HG02610 (cell line): ENCODE measurements around the gene WWC1.
"Not testable (repeated sequence)": the region's sequence is repeated elsewhere in the genome, so short reads cannot be mapped to it uniquely, and the experiment has no call there.

ENCODE experiments used
- ATAC-seq: cut with Tn5 transposase; IDR thresholded peaks from one replicate; pipeline ENCODE4 v1.9.1; 2021; ENCODE audit warnings: mild to moderate bottlenecking, moderate library complexity; ENCODE audit not compliant: unreplicated experiment

The WWC1 gene

DNA sequence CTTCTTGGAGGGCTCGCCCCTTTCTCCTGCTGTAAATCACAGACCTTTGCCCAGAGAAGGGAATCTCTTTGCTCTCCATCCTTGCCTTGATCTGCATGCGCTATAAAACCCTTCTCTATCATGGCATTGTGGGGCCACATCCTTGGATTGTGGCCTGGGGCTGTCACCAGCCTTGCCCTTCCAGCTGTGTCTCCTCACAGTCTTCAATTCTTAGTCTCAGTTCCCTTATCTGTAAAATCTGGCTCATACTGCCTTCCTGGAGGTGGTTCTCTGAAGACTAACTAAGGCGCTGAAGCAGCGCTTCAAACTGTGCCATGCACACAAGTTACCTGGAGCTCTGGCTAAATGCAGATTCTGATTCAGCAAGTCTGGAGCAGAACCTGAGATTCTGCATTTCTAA is 141.5 kb downstream of the WWC1 start:
- ATAC-seq = no peak

DNA sequence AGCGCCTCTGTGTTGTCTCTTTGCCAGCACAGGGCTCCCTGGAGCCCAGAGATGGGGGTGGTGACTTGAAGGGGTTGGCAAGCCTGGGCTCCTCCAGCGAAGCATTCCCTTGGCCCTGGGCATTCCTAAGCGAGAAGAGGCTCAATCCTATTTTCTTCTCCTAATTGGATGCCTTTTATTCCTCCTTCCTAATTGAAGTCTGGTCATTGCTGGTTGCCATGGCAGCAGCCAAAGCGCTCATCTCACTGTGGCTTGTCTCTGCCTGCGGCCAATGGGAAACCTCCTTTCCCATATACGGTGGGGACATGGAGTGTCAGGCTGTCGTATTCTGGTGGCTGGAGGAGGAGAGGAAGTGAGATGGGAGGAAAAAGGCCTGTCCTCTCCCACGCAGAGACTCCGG is 142.6 kb downstream of the WWC1 start:
- no peak for ATAC-seq

DNA sequence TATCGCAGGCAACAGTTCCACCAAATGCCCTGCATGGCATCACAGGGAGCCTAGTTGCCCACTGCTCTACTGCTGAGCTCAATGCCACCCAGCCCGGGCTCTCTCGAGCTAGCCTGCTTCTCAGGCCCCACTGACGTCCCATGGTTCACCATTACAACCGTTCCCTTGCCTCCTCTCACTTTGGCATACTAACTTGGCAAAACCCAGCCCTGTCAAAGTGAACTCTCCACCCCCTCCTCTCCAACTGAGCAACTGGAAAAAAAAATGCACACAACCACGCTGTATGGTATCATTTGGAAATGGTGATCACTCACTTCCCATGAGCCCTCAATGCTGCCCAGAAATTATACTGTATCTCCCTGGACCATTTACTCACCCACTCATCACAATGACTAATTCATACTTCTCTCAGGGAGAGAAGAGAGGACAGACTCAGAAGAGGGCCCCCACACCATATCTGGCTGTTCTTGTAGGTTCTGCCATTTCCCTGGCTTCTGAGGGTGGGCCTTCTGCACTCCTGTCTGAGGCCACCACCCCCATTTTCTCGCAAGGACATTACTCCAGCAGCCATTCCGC is 143.4 kb downstream of the WWC1 start:
- ATAC-seq = no peak

DNA sequence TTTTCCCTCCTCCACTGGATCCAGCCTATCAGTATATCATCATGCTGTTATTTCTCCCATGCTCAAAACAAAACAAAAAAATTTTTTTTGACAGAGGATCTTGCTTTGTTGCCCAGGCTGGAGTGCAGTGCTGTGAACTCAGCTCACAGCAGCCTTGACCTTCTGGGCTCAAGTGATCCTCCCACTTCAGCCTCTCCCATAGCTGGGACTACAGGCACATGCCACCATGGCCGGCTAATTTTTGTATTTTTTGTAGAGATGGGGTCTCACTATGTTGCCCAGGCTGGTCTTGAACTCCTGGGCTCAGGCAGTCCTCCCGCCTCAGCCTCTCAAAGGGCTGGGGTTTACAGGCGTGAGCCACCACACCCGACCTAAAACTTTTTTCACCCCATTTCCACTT is 143.9 kb downstream of the WWC1 start:
- not testable (repeated sequence) for ATAC-seq

DNA sequence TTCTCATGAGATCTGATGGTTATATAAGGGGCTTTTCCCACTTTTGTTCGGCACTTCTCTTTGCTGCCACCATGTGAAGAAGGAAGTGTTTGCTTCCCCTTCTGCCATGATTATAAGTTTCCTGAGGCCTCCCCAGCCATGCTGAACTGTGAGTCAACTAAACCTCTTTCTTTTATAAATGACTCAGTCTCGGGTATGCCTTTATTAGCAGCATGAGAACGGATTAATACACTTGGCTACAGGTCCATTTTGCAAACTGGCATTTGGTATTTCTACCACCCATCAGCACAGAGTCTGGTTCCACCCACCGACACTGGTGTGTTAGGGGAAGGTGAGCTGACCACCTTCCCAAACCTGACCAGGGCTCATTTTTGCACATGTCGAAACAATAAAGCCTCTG is 146.9 kb downstream of the WWC1 start:
- no peak for ATAC-seq

DNA sequence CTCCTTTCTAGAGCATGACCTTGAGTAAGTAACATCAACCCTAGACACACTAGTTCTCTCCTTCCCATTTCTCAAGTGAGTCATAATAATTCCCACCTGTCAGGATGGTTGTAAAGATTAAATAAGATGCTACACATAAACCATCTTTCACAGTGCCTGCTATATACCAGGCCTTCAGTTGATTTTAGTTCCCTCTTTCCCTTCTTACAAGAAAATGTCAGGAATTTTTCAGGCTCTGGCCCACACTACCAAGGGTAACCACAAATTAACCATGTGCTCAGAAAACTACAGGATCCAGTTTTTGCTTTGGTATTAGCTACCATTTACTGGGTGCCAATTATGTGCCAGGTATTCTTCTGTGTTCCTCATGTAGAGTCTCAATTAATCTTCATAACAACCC is 152.1 kb downstream of the WWC1 start:
- ATAC-seq = no peak

DNA sequence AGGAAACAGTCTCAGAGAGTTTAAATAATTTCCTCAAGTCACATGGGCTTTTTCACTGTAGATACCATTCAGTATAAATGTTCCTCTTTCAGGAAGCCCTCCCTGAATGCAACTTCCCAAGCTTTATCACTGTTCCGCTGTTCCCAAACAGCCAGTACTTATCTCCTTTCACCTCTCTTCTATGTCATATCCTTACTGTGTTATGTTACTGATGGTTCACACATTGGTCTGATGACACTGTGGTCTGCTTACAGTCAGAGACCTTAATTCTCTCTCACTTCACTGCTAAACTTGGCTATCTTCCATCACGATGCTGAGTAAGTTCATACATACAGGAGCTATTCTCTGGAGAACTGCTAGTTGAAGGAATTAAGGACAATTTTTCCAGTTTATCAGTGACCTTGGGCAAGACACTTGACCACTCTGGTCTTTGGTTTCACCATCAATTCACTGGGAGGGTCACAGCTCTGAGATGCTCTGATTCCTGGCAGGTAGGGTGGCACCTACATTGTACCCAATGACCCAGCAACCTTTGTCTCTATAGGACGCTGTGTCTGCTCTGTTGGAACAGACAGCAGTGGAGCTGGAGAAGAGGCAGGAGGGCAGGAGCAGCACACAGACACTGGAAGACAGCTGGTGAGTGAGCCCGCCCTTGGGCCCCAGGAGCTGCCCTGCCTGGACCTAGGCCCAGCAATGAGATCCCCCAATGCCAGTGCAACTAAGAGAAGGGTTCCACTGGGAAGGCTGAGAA is 152.7 kb downstream of the WWC1 start:
- ATAC-seq = no peak

DNA sequence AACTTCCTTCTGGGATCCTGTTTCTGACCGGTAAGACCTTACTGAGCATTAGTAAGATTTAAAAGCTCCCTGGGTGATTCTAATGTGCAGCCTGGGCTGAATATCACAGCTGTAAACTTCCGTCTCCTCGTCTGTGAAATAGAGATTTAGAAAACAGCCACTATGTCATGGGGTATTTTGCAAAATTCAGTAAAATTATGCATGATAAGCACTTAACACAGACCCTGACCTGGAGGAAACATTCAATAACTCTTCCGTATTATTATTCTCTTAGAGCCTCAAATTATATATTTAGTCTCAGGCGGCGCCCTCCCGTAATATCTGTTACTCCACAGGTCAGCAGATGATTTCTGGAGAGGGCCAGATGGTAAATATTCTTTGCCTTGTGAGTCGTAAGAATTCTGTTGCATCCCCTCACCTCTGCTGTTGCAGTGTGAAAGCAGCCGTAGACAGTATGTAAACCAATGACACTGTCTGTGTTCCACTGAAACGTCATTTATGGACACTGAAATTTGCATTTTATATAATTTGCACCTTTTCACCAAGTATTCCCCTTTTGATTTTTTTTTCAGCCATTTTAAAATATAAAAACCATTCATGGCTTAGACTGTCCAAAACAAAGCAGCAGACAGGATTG is 155.7 kb downstream of the WWC1 start:
- no peak for ATAC-seq

DNA sequence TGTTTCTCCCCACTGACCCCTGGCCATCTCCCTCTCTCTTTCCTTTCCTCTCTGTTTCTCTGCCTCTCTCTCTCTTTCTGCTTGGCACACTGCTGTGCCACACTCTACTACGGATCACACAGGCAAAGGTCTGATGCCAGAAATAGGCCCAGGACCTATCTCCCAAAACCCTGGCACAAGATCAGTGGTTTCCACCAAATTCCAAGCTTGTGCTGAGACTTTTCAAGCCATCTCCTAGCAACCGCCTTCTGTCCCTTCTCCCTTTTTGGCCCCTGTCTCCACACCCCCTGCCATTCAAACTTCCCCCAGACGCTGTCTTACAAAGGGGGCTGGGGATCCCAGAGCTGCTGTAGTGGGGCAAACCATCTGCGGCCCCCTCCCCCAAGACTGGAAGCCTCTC is 156.4 kb downstream of the WWC1 start:
- no peak for ATAC-seq

DNA sequence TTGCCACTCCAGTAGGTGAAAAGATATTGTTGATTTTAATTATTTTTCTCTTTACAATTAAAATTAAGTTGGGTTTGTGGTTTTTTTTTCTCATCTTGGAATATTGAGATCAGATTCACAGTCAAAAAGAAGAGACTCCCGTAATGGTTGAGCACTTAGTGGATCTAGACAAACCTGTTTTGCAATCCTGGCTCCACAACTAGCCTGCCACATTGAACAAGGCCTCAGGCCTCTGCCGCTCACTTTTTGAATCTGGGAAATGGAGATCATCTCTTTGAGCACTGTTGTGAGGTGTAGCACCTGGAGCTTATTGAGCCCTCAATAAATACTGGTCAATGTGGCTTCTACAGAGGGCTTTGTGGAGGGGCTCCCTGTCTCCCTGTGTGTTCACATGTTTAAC is 157.7 kb downstream of the WWC1 start:
- ATAC-seq = no peak

DNA sequence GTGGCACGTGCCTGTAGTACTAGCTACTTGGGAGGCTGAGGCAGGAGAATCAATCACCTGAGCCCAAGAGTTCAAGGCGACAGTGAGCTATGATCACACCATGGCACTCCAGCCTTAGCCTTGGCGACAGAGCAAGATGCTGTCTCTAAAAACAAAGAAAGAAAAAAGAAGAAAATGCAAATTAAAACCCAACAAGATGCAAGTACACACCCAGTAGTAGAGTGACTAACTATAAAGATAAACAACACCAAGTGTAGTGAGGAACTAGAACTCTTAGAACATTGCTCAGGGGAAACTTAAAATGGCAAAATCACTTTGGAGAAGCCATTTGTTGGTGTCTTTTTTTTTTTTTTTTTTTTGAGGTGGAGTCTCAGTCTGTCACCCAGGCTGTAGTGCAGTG is 160.1 kb downstream of the WWC1 start:
- ATAC-seq = no peak

DNA sequence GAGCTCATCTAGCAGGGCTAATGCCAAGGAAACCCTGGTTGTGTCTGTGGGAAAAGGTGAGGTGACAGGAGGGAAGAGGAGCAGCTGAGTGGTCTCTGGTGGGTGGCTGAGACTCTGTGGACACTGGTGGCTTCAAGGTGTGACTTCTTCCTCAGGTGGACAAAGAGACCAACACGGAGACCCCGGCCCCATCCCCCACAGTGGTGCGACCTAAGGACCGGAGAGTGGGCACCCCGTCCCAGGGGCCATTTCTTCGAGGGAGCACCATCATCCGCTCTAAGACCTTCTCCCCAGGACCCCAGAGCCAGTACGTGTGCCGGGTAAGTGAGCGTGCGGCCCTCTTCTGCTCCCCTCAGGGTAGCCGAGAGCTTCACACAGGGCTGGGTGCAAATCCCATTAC is 163.8 kb downstream of the WWC1 start:
- ATAC-seq = no peak

DNA sequence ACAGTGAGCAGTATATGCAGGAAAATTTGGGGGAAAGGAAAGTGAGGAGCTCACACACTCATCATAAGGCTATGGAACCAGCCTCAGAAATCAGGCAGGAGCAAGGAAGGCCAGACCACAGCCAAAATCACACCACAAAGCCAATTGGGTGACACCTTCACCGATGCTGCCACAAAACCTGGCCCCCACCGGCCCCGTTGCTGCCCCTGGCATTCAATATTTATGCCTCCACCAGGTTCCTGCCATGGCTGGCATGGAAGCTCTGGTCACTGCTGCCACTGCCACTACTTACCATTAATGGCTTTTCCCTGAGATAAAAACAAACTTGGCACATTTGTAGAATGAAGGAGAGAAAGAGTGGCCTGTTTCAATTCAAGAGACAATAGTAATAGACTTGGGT is 166.1 kb downstream of the WWC1 start:
- no peak for ATAC-seq

DNA sequence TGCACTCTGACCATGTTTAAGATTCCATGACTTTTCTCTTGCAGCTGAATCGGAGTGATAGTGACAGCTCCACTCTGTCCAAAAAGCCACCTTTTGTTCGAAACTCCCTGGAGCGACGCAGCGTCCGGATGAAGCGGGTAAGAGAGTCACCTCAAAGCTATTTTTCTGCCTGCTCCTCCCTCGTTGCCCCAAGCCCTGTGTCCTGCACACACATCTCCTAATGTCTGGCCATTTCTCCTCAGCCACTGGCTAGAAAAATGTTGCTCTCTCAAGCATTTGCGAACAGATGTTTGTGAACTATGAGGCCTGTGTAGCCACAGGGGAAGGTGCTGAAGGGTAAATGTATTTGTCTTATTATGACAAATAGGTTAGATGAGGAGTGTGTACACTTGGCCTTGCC is 169.2 kb downstream of the WWC1 start:
- no peak for ATAC-seq

DNA sequence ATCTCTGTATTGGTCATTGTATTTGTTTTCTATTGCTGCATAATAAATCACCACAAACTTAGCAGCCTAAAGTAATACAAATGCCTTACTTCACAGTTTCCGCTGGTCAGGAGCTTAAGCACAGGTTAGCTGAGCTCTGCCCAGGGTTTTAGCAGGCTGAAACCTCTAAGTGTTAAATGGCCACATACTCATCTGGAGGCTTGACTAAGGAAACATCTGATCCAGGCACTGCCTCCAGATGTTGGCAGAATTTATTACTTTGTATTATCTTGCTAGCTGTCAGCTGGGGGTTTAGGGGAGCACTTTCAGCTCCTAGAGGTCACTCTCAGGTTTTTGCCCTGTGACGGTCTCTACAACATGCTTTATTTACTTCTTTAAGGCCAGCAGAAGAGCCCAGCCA is 171.6 kb downstream of the WWC1 start:
- no peak for ATAC-seq

DNA sequence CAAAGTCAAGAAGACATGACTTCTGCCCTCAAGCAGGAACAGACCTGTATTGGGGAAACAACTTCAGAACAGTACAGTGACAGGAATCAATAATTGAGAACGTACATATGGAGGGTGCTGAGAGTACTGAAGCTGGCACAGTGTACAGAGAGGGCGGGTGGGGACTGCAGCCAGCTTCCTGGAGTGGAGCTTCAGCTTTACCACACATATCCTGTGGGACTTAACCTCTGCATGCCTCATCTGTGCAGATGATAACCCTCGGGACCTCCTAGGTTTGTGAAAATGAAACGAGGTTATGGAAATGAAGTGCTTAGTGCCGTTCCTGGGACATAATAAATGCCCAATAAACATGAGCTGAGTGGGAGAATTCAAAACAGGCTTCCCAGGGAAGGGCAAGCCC is 172.8 kb downstream of the WWC1 start:
- peak; percentile 62 for ATAC-seq

DNA sequence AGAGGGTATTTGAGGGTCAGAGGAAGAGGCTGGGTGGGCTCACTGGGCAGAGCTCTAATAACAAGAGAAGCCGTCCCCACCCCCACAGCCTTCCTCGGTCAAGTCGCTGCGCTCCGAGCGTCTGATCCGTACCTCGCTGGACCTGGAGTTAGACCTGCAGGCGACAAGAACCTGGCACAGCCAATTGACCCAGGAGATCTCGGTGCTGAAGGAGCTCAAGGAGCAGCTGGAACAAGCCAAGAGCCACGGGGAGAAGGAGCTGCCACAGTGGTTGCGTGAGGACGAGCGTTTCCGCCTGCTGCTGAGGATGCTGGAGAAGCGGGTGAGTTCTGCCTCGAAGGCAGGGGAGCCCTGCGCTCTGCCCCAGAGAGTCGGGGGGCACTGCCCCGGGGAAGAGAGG is 173.2 kb downstream of the WWC1 start:
- ATAC-seq = no peak

DNA sequence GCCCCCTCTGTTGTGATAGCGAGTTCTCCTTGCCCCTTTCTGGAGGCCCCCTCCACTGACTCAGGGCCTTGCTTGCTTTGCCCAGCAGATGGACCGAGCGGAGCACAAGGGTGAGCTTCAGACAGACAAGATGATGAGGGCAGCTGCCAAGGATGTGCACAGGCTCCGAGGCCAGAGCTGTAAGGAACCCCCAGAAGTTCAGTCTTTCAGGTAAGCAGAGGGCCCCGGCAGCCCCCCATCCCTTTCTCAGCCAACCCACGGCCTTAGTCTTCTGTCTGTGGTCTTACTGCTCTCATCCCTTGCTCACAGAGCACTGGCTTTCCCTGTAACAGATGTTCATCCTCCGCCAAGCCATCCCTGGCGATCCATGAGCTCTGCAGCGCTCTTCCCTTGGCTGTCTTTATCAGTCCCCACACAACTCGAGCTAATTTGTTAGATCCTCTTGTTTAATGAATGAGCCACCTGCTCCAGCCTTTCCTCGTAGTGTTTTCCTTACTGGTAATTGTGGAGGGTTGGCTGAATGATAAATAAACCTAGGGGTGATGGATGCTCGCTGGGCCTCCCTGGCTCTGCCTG is 176.4 kb downstream of the WWC1 start:
- ATAC-seq = no peak

DNA sequence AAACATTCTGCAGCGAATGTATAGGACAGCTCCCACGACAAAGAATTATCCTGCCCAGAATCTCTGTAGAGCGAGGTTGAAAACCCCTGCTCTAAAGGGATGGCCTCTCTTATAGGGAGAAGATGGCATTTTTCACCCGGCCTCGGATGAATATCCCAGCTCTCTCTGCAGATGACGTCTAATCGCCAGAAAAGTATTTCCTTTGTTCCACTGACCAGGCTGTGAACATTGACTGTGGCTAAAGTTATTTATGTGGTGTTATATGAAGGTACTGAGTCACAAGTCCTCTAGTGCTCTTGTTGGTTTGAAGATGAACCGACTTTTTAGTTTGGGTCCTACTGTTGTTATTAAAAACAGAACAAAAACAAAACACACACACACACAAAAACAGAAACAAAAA is 177.4 kb downstream of the WWC1 start:
- no peak for ATAC-seq

DNA sequence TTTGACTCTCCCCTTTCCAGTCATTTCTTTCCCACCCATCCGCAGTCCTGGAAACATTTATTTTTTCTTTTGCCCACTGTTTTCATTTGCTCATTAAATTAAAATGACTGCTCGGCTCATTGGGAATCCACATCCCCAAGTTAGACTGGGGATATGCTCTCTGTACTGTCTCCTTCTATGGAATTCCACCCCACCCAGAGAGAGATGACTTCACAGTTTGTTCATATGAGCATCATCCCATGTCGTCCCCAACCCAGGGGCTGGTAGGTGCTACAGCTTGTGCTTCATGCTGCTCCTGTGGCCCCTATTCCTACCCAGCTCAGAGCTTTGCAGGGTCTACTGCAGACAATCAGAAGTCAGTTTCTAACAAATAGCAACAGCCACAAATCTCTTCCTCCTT is 178.4 kb downstream of the WWC1 start:
- no peak for ATAC-seq

DNA sequence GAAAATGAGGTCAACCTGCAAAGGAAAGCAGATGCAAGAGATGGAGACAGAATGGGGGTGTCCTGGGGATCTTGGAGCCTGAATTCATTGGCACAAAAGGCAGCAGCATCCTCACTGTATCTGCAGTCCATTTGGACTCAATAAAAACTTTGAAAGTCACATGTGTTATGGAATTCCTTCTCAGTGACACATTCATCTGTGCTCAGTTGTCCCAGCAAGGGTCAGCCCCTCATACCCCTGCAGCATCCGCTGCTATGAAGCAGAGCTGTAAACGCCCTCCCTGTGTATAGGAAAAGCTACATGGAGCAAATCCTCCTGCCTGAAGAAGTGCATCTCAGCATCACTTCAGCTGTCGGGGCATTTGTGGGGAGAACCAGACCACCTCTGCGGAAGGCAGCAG is 180.3 kb downstream of the WWC1 start:
- no peak for ATAC-seq

DNA sequence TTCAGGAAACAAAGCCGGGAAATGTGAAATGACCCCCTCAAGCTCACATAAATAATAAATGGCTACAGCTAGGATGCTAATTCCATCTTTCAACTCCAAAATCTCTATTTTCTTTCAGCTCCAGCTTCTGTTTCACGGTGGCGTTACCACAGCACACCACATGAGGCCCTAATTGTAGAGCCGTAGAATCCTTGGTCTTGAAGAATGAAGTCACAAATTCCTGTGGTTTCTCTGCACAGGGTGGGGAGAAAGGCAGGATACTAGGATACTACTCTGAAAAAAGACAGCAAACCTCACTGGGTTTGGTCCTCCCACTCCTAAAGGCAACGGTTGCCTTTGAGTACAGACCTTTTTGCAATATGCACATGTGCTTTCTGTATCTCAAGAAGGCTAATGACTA is 180.9 kb downstream of the WWC1 start:
- ATAC-seq = no peak
